GM21737 (cell line): ENCODE data around the gene MORN3.
"Not testable (repeated sequence)": the region's sequence is repeated elsewhere in the genome, so short reads cannot be mapped to it uniquely, and the experiment has no call there.

Experiments used
- ATAC-seq: cut with Tn5 transposase; IDR thresholded peaks from one replicate; pipeline ENCODE4 v1.9.1; 2021; ENCODE audit warnings: mild to moderate bottlenecking, moderate library complexity; ENCODE audit not compliant: unreplicated experiment

The MORN3 gene, protein sequence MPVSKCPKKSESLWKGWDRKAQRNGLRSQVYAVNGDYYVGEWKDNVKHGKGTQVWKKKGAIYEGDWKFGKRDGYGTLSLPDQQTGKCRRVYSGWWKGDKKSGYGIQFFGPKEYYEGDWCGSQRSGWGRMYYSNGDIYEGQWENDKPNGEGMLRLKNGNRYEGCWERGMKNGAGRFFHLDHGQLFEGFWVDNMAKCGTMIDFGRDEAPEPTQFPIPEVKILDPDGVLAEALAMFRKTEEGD

DNA sequence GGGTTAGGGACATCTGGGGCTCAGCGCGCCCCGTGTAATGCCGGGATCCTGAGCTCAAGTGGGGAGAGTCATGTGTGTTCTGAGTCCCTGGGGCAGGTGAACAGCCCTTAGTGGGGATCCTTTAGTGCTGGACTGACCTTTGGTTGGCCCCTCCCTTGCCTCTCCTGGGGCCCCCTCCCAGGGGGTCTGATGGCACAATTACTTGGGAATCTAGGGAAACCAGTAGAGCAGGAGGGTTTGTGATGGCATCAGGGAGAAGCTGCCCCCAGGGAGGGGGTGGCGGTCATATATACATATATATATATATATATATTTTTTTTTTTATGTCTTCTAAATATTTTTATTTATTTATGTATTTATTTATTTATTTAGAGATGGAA is at the start of gene MORN3:
MORN3 (minus strand) TSS at position 134 of the 380 bp plus-strand sequence. CDS start 171 bp downstream, outside the sequence.
- no peak for ATAC-seq

DNA sequence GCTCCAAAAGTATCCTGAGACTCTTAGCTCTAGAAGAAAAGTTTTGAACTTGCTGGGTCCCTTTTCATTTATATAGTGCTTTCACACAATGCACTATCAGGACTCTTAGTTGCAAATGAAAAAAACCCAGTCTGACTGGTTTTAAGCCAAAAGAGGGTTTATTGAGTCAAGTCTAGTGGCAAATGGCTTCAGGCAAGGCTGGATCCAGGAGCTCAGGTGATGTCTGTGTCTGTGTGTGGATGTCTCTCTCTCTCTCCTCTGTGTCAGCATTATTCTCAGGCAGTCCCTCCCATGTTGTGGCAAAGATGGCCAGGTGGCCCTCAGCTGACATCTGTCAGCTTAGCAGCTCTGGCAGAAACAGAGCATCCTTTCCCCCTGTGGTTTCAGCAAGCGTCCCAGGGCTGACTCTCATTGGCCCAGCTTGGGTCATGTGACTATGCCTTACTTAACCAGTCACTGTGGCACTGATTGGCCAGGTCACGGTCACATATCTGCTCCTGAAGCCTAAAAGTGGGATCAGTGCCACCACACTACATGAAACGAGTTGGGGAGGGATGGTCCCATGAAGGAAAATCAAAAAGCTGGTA is 49.3 kb upstream of the MORN3 start:
- no peak for ATAC-seq

DNA sequence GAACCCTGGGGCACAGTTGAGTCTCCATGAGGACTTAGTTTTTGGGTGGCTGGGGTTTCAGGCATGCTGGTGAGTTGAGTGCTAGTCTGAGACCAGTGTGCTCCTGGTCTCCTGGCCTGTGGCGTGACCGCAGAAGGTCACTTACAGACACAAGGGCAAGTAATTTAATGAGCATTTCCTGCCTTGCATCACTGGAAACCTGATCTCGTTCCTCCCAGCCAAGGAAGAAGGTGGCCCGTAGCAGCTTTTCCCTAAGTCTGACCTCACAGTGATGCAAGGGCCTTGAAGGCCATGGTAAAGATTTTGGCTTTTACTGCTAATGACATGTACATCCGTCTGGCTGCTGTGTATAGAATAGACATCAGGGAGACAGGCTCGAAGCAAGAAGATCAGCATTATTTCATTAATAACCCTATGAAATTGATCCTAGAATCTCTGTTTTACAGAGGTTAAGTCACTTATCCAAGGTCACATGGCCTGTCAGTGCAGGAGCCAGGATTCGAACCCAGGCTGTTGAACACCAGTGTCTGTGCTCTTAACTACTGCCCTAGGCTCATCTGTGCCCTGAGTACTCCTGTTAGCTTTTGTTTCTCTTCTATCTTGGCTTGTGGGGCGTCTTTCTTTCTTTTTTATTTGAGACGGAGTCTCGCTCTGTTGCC is 47.7 kb upstream of the MORN3 start:
- no peak for ATAC-seq

DNA sequence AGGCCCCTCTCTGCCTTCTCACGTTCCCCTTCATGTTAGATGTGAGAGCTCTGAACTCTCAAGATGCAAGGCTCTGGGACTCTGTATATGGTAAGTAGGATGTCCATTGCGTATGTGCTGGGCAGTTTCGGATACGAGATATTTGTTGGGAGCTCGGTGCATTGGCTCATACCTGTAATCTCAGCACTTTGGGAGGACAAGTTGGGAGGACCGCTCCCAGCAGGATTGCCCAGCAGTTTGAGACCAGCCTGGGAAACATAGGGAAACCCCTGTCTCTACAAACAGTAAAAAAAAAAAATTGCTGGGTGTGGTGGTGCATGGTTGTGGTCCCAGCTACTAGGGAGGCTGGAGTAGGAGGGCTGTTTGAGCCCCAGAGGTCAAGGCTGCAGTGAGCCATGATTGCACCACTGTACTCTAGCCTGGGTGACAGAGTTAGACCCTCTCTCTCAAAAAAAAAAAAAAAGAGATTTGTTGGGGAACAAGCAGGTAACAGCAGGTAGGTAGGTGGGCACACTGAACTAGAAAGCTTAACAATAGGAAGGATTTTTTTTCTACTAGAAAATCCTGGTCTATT is 46.5 kb upstream of the MORN3 start:
- no peak for ATAC-seq

DNA sequence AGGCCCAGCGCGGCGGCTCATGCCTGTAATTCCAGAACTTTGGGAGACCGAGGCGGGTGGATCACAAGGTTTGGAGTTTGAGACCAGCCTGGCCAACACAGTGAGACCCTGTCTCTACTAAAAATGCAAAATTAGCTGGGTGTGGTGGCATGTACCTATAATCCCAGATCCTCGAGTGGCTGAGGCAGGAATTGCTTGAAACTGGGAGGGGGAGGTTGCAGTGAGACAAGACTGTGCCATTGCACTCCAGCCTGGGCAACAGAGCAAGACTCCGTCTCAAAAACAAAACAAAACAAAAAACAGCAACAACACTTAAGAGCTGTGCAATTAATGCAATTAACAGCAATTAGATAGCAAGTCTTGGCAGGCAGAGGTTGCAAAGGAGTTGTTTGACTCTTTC is 45.6 kb upstream of the MORN3 start:
- not testable (repeated sequence) for ATAC-seq

DNA sequence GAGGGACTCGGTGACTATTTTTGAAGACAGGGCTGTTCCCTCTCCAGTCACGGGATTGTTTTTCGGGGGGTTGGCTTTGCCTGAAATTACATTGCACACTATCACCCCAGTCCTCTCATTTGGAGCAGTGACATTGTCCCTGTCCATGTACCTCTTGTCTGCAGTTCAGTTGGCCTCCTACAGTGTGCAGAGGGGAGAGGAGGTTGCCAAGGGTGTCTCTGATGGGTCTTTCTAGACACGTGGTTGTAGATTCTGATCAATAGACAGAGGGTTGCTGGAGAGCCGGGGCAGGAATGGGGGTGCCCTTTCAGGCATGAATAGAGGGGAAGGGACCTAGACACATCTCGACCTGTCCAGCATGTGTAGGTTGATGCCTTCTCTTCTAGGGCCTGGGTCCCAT is 44.3 kb upstream of the MORN3 start:
- no peak for ATAC-seq

DNA sequence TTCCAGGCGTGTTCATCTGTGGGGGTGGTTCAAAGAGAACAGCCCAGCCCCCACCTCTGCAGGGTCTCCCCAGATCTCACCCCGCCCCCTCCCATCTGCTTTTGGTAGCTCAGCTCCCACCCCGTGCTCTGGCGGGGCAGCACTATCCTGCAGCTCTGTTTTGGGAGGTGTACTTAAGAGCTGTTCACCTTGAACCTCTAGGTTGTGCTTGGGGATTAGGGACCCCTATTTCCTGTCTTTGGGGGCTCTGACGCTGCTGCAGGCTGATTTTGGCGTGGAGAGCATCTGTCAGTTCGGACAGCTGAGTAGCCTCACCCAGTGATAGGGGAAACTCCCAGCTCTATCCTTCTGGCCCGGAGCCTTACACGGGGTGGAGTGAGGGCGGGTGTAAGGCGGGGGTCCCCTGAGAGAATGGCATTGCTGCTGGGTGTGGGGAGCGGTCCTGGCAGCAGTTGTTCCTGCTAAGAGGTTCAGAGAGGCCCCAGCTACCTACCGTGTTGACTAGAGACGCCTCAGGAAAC is 43.9 kb upstream of the MORN3 start:
- ATAC-seq, result no peak

DNA sequence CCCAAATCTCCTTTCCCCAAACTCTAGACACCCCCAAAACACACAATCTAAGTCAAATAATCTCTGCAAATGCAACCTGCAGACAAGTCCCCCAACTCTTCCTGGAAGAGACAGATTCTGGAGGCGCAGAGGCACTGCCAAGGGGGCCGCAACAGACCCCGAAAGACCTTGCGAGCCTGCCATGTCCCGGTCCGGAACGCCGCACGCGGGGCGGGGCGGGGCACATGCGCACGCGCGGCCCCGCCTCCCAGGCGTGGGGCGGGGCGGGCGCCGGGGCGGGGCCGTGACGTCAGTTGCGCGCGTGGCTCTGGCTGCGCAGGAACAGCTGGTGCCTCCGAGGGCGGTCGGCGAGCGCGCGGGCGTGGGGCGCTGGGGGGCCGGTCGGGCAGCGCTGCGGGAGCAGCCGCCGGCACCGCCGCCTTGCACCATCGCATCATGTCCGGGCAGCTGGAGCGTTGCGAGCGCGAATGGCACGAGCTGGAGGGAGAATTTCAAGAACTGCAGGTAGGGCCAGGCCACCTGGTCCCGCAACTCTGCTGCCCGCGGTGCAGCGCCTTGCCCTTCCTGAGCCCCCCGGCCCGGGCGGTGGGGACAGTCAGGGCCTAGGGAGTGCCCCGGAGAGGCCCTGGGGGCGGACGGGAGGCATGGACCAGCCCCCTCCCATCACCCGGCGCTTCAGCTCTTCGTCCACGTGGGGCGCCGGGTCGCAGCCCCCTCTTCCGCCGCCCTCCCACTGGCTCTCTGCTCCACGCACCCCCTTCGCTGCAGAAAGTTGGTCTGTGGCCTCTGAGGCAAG is 43.2 kb upstream of the MORN3 start, which contains the start of gene TMEM120B:
TMEM120B (plus strand) TSS at position 292 of the 796 bp plus-strand sequence; CDS start at position 436, 144 bp downstream.
- peak; percentile 72 for ATAC-seq

DNA sequence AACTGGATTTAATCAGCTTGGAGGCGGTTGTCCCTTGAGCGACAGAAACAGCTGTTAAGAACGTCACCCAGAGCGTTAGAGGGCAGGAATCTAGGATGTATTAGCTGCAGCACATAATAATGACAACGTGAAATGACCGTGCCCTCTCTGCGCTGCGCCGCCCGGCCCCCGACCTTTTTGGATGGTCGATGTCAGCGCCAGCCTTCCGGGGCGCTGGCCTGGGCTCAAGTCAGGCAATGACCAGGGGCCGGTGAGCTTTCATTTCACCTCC is 42.7 kb upstream of the MORN3 start:
- ATAC-seq, result peak; percentile 16

DNA sequence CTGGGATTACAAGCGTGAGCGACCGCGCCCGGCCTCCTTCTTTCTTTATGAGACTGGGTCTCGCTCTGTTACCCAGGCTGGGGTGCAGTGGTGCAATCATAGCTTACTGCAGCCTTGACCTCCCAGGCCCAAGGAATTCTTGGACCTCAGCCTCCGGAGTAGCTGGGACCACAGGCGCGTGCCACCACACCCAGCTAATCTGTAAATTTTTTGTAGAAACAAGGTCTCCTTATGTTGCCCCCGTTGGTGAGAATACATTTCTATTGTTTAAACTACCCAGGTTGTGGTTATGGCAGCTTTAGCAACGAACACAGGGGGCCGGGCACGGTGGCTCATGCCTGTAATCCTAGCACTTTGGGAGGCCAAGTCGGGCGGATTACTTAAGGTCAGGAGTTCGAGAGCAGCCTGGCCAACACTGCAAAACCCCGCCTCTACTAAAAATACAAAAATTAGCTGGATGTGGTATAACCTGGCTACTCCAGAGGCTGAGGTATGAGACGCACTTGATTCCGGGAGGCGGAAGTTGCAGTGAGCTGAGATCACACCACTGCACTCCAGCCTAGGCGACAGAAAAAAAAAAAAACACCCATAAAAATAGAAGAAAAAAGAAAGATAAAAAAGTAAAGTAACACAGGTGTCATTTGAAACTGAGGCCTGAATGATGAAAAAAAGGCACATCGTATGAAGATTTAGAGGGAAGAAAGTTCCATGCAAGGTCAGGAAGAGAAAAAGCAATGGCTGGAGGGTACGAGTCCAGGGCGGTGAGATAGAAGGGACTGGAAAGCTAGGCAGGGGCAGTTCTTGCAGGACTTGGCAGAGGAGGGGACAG is 42.1 kb upstream of the MORN3 start:
- no peak for ATAC-seq

DNA sequence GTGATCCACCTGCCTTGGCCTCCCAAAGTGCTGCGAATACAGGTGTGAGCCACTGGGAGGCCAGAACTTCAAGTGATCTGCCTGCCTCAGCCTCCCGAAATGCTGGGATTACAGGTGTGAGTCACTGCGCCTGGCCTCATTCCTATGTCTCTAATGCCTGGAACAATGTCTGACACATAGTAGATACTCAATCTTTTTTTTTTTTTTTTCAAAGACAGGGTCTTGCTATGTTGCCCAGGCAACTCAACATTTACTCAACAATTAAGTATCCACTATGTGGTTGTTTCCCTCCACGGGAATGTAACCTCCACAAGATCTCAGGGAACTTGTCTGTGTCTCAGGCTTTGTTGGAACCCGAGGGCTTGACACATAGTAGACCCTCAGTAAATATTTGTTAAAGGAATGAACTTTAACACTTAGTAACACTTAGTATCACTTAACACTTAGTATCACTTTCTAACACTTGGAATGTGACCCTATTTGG is 40.1 kb upstream of the MORN3 start:
- ATAC-seq, result no peak

DNA sequence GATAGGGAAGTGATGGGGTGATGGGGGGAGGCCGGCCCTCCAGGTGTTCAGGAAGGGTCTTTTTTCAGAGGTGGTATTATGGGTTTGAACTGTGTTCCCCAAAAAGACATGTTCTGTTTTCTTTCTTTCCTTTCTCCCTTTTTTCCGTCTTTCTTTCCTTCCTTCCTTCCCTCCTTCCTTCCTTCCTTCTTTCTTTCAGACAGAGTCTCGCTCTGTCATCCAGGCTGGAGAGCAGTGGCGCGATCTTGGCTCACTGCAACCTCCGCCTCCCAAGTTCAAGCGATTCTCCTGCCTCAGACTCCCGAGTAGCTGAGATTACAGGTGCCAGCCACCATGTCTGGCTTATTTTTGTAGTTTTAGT is 39.6 kb upstream of the MORN3 start:
- not testable (repeated sequence) for ATAC-seq

DNA sequence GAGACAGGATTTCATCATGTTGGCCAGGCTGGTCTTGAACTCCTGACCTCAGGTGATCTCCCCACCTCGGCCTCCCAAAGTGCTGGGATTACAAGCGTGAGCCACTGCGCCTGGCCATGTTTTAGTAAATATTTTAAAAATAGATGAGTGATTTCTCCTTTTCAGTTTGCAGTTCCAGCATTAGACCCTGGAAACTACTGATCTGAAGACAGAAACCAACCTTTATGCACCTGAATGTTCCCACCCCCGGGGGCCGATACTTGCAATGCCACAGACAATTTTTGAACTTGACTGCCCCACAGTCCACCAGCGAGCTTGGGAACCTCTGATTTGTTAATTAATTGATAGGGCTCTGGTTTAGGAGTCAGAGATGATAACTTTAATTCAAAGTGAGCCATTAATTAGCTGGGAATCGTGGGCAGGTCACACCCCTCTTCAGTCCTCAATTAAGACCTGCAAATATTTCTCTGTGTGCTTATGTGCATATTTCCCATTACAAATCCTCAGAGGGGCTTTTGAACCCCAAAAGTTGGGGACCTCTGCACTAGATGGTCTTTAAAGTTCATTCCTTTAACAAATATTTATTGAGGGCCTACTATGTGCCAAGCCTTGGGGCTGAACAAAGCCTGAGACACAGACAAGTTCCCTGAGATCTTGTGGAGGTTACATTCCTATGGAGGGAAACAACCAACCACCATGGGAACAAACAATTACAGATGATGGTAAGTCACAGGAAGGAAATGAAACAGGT is 39.0 kb upstream of the MORN3 start:
- ATAC-seq, result no peak

DNA sequence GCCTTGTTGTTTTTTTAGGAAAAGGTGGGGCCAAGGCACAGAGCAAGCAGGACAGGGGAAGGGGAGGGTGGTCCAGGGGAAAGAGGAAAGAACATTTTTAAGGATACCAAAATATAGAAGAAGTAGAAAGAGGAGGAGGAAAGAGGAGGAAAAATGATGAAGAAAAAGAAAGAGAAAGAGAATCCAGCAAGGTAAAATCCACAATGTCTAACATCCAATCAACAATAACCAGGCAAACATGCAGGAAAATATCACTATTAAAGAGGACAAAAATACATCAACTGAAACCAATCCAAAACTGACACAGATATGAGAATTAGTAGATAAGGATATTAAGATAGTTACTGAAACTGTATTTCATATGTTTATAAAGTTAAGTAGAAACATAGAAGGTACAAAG is 36.1 kb upstream of the MORN3 start:
- ATAC-seq, result no peak

DNA sequence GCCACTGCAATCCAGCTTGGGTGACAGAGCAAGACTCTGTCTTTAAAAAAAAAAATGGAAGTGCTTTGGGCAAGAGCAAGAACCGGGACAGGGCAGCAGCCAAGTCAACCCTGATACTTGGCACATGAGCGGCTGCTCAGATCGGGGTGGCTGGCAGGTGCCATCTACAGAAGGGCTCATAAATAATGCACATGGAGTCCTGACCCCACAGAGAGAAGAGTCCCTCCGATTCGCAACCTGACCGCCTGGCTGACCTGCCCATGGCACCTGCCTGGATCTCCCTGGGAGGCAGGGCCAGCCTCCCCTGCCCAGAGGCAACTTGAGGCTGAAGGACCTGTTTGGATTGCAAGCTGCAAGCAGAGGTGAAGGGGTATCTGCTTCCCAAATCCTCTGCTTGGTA is 33.5 kb upstream of the MORN3 start:
- no peak for ATAC-seq

DNA sequence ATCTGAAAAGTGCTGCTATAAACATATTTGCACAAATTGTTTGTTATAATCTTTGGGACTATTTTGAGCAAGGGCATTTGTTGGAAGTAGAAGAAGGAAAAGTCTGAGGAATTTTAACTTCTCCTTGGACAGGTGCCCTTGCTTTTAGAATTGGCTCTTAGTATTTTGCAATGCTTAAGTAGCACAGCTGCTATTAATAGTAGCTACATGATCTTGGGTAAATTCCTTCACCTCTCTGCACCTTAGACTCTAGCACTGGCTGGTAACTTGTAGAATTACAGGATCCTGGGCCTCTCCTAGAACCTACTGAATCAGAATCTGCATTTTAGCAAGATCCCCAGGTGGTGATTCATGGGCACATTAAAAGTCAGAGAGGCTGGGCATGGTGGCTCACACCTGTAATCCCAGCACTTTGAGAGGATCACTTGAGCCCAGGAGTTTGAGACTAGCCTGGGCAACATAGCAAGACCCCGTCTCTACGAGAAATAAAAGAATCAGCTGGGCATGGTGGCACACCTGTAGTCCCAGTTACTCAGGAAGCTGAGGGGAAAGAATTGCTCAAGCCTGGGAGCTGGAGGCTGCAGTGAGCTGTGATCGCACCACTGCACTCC is 32.3 kb upstream of the MORN3 start:
- no peak for ATAC-seq

DNA sequence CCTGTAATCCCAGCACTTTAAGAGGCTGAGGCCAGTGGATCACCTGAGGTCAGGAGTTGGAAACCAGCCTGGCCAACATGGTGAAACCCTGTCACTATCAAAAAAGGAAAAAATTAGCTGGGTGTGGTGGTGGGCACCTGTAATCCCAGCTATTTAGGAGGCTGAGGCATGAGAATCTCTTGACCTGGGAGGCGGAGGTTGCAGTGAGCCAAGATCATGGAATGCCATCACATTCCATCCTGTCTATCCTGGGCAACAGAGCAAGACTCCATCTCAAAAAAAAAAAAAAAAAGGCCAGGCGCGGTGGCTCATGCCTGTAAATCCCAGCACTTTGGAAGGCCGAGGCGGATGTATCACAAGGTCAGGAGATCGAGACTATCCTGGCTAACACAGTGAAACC is 28.4 kb upstream of the MORN3 start:
- ATAC-seq, result not testable (repeated sequence)

DNA sequence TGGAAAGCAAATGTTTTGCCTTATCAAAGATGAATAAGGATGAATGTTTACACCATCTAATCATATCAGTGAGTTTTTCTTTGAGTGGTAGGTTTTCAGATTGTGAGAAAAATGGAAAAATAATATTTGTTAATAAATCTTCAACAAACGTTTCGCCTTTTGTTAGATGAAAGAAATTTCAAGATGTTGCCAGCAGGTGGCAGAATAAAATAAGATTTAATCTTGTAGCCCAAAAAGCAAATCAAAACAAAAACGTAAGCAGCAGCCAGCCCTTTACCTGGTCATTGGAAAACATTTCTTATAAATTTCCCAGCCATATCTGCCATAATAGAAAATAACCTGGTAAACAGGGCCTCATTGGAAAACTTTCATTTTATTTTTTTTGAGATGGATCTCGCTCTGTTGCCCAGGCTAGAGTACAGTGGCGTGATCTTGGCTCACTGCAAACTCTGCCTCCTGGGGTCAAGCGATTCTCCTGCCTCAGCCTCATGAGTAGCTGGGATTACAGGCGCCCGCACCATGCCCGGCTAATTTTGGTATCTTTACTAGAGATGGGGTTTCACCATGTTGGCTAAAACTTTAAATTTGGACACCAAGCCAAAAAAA is 27.7 kb upstream of the MORN3 start:
- no peak for ATAC-seq
